Measurements from ENCODE around the gene MCF2L. TPM values are rescaled to one million over a fixed set of nuclear protein-coding genes. Genes with fewer than 3 reads are reported as not detected.

MCF2L gene
- total RNA-seq, 2 experiments from 2014 or later = 2.8 to 16.4 TPM

- CTCF ChIA-PET (ENCODE audit: unreplicated experiment) = no interaction called here
- TF ChIP-seq CTCF (conservative IDR thresholded peaks at IDR 0.05; ENCODE audit: low read length) (no peak), EZH2phosphoT487 (IDR thresholded peaks at IDR 0.05; ENCODE audit: borderline replicate concordance, low read depth, low read length) (no peak)
- Histone ChIP-seq H3K79me2 (ENCODE audit: insufficient read depth, low read depth, low read length) (no peaks in the 10 kb centered on the region), H3K9me3 (ENCODE audit: low read length) (no peaks in the 10 kb centered on the region), H3K4me3 (ENCODE audit: low read depth, low read length, poor library complexity, severe bottlenecking) (no peak overlapping the region), H2AFZ (ENCODE audit: low read length) (no peak overlapping the region), H3K27ac (ENCODE audit: low read depth, low read length, poor library complexity, severe bottlenecking) (no peak overlapping the region), H4K20me1 (ENCODE audit: insufficient read depth, low read length) (no peaks in the 10 kb centered on the region), H3K36me3 (ENCODE audit: insufficient read depth, low read length) (no peaks in the 10 kb centered on the region), H3K9me2 (ENCODE audit: insufficient read depth, low read length) (no peaks in the 10 kb centered on the region), H3K4me2 (ENCODE audit: low read length) (no peak overlapping the region), H3K4me1 (ENCODE audit: insufficient read depth, low read length, poor library complexity, severe bottlenecking) (no peaks in the 10 kb centered on the region)
- DNase-seq (ENCODE audit: low spot score) = no peak
- intact Hi-C loops (cut with micrococcal nuclease; ENCODE audit: unreplicated experiment) = no loop called here
- POLR2A ChIA-PET = no interaction called here
- no TSS peak for BruUV-seq (replicated peaks)
Observed at GRCh38 chr13:112924365-112924764, 44.6 kb upstream of the MCF2L start.

GRCh38 chr13:112926003-112926402 lies 43.0 kb upstream of the MCF2L start:
- H3K4me2 ChIP-seq (ENCODE audit: low read length) = no peak overlapping the region
- no peaks in the 10 kb centered on the region for H3K4me1 ChIP-seq (ENCODE audit: insufficient read depth, low read length, poor library complexity, severe bottlenecking)
- no peak for DNase-seq (ENCODE audit: low spot score)
- ChIA-PET CTCF (ENCODE audit: unreplicated experiment) (no interaction called here), POLR2A (no interaction called here)
- H3K9me3 ChIP-seq (ENCODE audit: low read length) = no peaks in the 10 kb centered on the region
- H3K9me2 ChIP-seq (ENCODE audit: insufficient read depth, low read length) = no peaks in the 10 kb centered on the region
- no peak overlapping the region for H3K27ac ChIP-seq (ENCODE audit: low read depth, low read length, poor library complexity, severe bottlenecking)
- no peak overlapping the region for H2AFZ ChIP-seq (ENCODE audit: low read length)
- no peaks in the 10 kb centered on the region for H3K79me2 ChIP-seq (ENCODE audit: insufficient read depth, low read depth, low read length)
- H3K36me3 ChIP-seq (ENCODE audit: insufficient read depth, low read length) = no peaks in the 10 kb centered on the region
- no peaks in the 10 kb centered on the region for H4K20me1 ChIP-seq (ENCODE audit: insufficient read depth, low read length)
- no TSS peak for BruUV-seq (replicated peaks)
- intact Hi-C loops (cut with micrococcal nuclease; ENCODE audit: unreplicated experiment) = no loop called here
- no peak overlapping the region for H3K4me3 ChIP-seq (ENCODE audit: low read depth, low read length, poor library complexity, severe bottlenecking)
- TF ChIP-seq EZH2phosphoT487 (IDR thresholded peaks at IDR 0.05; ENCODE audit: borderline replicate concordance, low read depth, low read length) (no peak), CTCF (conservative IDR thresholded peaks at IDR 0.05; ENCODE audit: low read length) (no peak)

GRCh38 chr13:112926993-112927392 lies 42.0 kb upstream of the MCF2L start:
- Histone ChIP-seq H3K4me2 (ENCODE audit: low read length) (no peak overlapping the region), H3K9me2 (ENCODE audit: insufficient read depth, low read length) (no peaks in the 10 kb centered on the region), H3K27ac (ENCODE audit: low read depth, low read length, poor library complexity, severe bottlenecking) (no peak overlapping the region), H3K4me1 (ENCODE audit: insufficient read depth, low read length, poor library complexity, severe bottlenecking) (no peaks in the 10 kb centered on the region), H3K36me3 (ENCODE audit: insufficient read depth, low read length) (no peaks in the 10 kb centered on the region), H3K79me2 (ENCODE audit: insufficient read depth, low read depth, low read length) (no peaks in the 10 kb centered on the region), H4K20me1 (ENCODE audit: insufficient read depth, low read length) (no peaks in the 10 kb centered on the region), H2AFZ (ENCODE audit: low read length) (no peak overlapping the region), H3K4me3 (ENCODE audit: low read depth, low read length, poor library complexity, severe bottlenecking) (no peak overlapping the region), H3K9me3 (ENCODE audit: low read length) (no peaks in the 10 kb centered on the region)
- TF ChIP-seq EZH2phosphoT487 (IDR thresholded peaks at IDR 0.05; ENCODE audit: borderline replicate concordance, low read depth, low read length) (no peak), CTCF (conservative IDR thresholded peaks at IDR 0.05; ENCODE audit: low read length) (no peak)
- CTCF ChIA-PET (ENCODE audit: unreplicated experiment) = no interaction called here
- no peak for DNase-seq (ENCODE audit: low spot score)
- BruUV-seq (replicated peaks) = no TSS peak
- intact Hi-C loops (cut with micrococcal nuclease; ENCODE audit: unreplicated experiment) = no loop called here
- POLR2A ChIA-PET = no interaction called here

Measured in OCI-LY7 (cell line).